Measurements from ENCODE around the gene CREB3L2. TPM values are rescaled to one million over a fixed set of nuclear protein-coding genes. Genes with fewer than 3 reads are reported as not detected.
"Not testable (repeated sequence)": the region's sequence is repeated elsewhere in the genome, so short reads cannot be mapped to it uniquely, and the experiment has no call there.

Gene CREB3L2
- total RNA-seq, 2 experiments from 2014 or later = 22.7 to 79.0 TPM

DNA sequence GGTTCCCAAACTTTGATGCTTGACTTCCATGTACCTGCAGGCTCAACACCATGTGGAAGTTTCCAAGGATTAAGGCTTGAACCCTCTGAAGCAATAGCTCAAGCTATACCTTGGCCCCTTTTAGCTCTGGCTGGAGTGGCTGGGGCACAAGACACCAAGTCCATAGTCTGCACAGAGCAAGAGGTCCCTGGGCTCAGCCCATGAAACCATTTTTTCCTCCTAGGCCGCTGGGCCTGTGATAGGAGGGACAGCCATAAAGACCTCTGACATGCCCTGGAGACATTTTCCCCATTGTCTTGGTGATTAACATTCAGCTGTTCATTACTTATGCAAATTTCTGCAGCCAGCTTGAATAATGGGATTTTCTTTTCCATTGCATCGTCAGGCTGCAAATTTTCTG is 169.5 kb downstream of the CREB3L2 start:
- no peak overlapping the region for H3K4me2 ChIP-seq (ENCODE audit: low read length)
- no peaks in the 10 kb centered on the region for H3K4me1 ChIP-seq (ENCODE audit: insufficient read depth, low read length, poor library complexity, severe bottlenecking)
- no peak overlapping the region for H2AFZ ChIP-seq (ENCODE audit: low read length)
- H3K9me3 ChIP-seq (ENCODE audit: low read length) = no peaks in the 10 kb centered on the region
- H3K9me2 ChIP-seq (ENCODE audit: insufficient read depth, low read length) = no peaks in the 10 kb centered on the region
- POLR2A ChIA-PET = interaction anchor here (0.6 to 1.4 kb wide), 2 partner anchors 31 to 130 kb away, joined by 3 read pairs; no protein-coding TSS in a partner anchor
- TF ChIP-seq, protein P1, sequence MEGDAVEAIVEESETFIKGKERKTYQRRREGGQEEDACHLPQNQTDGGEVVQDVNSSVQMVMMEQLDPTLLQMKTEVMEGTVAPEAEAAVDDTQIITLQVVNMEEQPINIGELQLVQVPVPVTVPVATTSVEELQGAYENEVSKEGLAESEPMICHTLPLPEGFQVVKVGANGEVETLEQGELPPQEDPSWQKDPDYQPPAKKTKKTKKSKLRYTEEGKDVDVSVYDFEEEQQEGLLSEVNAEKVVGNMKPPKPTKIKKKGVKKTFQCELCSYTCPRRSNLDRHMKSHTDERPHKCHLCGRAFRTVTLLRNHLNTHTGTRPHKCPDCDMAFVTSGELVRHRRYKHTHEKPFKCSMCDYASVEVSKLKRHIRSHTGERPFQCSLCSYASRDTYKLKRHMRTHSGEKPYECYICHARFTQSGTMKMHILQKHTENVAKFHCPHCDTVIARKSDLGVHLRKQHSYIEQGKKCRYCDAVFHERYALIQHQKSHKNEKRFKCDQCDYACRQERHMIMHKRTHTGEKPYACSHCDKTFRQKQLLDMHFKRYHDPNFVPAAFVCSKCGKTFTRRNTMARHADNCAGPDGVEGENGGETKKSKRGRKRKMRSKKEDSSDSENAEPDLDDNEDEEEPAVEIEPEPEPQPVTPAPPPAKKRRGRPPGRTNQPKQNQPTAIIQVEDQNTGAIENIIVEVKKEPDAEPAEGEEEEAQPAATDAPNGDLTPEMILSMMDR (conservative IDR thresholded peaks at IDR 0.05; ENCODE audit: low read length) = no peak
- no peak for TF ChIP-seq EZH2phosphoT487 (IDR thresholded peaks at IDR 0.05; ENCODE audit: borderline replicate concordance, low read depth, low read length)
- H3K79me2 ChIP-seq (ENCODE audit: insufficient read depth, low read depth, low read length) = no peaks in the 10 kb centered on the region
- no peaks in the 10 kb centered on the region for H4K20me1 ChIP-seq (ENCODE audit: insufficient read depth, low read length)
- CTCF ChIA-PET (ENCODE audit: unreplicated experiment) = no interaction called here
- no peak for DNase-seq (ENCODE audit: low spot score)
- H3K4me3 ChIP-seq (ENCODE audit: low read depth, low read length, poor library complexity, severe bottlenecking) = no peak overlapping the region
- intact Hi-C loops (cut with micrococcal nuclease; ENCODE audit: unreplicated experiment) = no loop called here
- no peak overlapping the region for H3K27ac ChIP-seq (ENCODE audit: low read depth, low read length, poor library complexity, severe bottlenecking)
- no peaks in the 10 kb centered on the region for H3K36me3 ChIP-seq (ENCODE audit: insufficient read depth, low read length)
- BruUV-seq (replicated peaks) = no TSS peak

DNA sequence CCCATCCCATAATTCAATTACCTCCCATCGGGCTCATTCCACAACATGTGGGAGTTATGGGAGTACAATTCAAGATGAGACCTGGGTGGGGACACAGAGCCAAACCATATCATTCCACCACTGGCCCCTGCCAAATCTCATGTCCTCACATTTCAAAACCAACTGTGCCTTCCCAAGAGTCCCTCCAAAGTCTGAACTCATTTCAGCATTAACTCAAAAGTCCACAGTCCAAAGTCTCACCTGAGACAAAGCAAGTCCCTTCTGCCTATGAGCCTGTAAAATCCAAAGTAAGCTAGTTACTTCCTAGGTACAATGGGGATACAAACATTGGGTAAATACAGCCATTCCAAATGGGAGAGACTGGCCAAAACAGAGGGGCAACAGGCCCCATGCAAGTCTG is 170.3 kb downstream of the CREB3L2 start:
- H3K9me3 ChIP-seq (ENCODE audit: low read length); H3K9me2 ChIP-seq (ENCODE audit: insufficient read depth, low read length); H3K27ac ChIP-seq (ENCODE audit: low read depth, low read length, poor library complexity, severe bottlenecking); H3K4me1 ChIP-seq (ENCODE audit: insufficient read depth, low read length, poor library complexity, severe bottlenecking); H3K4me3 ChIP-seq (ENCODE audit: low read depth, low read length, poor library complexity, severe bottlenecking); H2AFZ ChIP-seq (ENCODE audit: low read length); H4K20me1 ChIP-seq (ENCODE audit: insufficient read depth, low read length); H3K79me2 ChIP-seq (ENCODE audit: insufficient read depth, low read depth, low read length); CTCF ChIA-PET (ENCODE audit: unreplicated experiment); H3K36me3 ChIP-seq (ENCODE audit: insufficient read depth, low read length); intact Hi-C loops (cut with micrococcal nuclease; ENCODE audit: unreplicated experiment); H3K4me2 ChIP-seq (ENCODE audit: low read length); DNase-seq (ENCODE audit: low spot score); BruUV-seq (replicated peaks): not testable (repeated sequence)
- POLR2A ChIA-PET = interaction anchor here (1.4 kb wide), 1 partner anchor 31 kb away, joined by 3 read pairs; no protein-coding TSS in a partner anchor

DNA sequence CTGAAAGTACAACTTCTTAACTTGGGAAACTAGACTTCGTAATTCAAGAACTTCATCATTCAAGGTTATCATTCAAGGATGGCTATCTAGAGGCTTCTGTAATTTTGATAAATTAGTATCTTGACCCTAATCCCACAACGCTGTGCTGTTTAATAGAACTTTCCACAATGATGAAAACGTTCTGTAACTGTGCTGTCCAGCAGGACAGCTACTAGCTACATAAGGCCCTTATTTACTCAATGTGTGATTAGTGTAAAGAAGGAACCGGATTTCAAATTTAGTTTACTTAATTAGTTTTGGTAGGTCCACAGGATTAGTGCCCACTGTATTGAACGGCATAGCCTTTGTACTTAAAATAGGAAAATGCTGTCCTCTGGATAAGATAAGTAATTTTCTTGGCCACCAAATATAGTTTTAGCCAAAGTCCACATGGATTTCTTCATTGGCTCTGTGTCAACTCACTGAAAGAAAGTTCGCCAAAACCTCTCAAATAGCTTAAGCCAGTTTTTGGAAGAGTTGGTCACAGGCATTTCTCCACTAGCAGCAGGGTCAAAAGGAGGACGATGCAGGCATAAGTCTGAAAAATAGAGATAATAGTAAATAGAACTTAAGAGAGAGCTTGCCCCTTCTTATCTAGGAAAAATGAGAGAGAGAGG is 172.4 kb downstream of the CREB3L2 start:
- no peak for DNase-seq (ENCODE audit: low spot score)
- ChIA-PET POLR2A (interaction anchor here (0.5 to 1.6 kb wide), 2 partner anchors 12 to 220 kb away, joined by 3 to 4 read pairs; no protein-coding TSS in a partner anchor), CTCF (ENCODE audit: unreplicated experiment) (no interaction called here)
- no peak overlapping the region for H3K4me2 ChIP-seq (ENCODE audit: low read length)
- no peak overlapping the region for H3K4me3 ChIP-seq (ENCODE audit: low read depth, low read length, poor library complexity, severe bottlenecking)
- no peaks in the 10 kb centered on the region for H3K9me3 ChIP-seq (ENCODE audit: low read length)
- no peak overlapping the region for H3K27ac ChIP-seq (ENCODE audit: low read depth, low read length, poor library complexity, severe bottlenecking)
- no TSS peak for BruUV-seq (replicated peaks)
- no peak for TF ChIP-seq EZH2phosphoT487 (IDR thresholded peaks at IDR 0.05; ENCODE audit: borderline replicate concordance, low read depth, low read length)
- TF ChIP-seq, protein P1 (conservative IDR thresholded peaks at IDR 0.05; ENCODE audit: low read length) = no peak
- H4K20me1 ChIP-seq (ENCODE audit: insufficient read depth, low read length) = no peaks in the 10 kb centered on the region
- H2AFZ ChIP-seq (ENCODE audit: low read length) = no peak overlapping the region
- intact Hi-C loops (cut with micrococcal nuclease; ENCODE audit: unreplicated experiment) = no loop called here
- no peaks in the 10 kb centered on the region for H3K4me1 ChIP-seq (ENCODE audit: insufficient read depth, low read length, poor library complexity, severe bottlenecking)
- H3K36me3 ChIP-seq (ENCODE audit: insufficient read depth, low read length) = no peaks in the 10 kb centered on the region
- no peaks in the 10 kb centered on the region for H3K9me2 ChIP-seq (ENCODE audit: insufficient read depth, low read length)
- no peaks in the 10 kb centered on the region for H3K79me2 ChIP-seq (ENCODE audit: insufficient read depth, low read depth, low read length)

Measured in OCI-LY7 (cell line).